Measurements from ENCODE around the gene NR6A1. TPM values are rescaled to one million over a fixed set of nuclear protein-coding genes. Genes with fewer than 3 reads are reported as not detected.

NR6A1 gene
- total RNA-seq, 1 experiment from 2014 or later: 99.3 TPM

DNA sequence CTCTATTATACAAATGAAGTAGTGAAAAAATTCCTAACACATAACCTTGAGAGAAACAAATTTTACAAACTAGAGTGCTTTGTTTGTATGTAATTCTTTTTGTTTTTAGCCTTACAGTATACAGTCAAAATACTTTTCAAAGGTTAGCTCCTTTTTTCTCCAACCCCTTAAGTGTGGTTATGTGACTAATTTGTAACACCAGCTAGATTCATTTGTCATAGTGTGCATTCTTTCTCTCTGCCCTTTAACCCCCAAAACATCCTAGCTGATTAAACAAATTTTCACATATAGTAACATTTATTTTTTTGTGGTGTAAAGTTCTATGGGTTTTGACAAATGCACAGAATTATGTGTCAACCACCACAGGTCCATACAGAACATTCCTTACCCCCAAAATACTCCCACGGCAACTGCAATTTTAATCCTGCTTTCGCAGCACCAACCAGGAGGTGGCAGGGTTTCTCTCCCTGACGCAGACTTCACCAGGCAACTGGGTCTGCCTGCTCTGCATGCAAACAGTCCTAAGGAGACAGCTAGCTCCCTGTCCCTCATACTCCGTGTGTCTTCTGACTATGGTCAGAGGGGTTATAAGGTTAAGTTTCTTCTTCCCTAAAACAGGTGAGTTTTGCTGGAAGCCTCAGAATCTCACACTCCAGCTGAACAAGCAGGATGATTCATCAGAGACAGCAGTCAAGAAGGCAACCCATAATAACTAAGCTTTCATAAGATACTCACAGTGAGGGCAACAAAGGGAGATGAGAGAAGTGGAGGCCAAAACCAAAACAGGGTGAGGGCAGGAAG, 219.4 kb downstream of the NR6A1 start:
- Histone ChIP-seq H2BK12ac (ENCODE audit: insufficient read length, low read depth, low read length) (no peak overlapping the region), H3K4me2 (ENCODE audit: insufficient read depth, insufficient read length, low read length) (no peak overlapping the region), H2AK5ac (ENCODE audit: insufficient read length, low read length) (no peak overlapping the region), H3K56ac (ENCODE audit: insufficient read length, low read depth, low read length) (no peak overlapping the region), H3K27me3 (ENCODE audit: insufficient read depth, low read length) (no peaks in the 10 kb centered on the region), H3K4ac (ENCODE audit: low read depth, low read length) (no peak overlapping the region), H4K5ac (ENCODE audit: insufficient read length, low read depth, low read length) (no peak overlapping the region), H3K4me1 (ENCODE audit: insufficient read depth, low read length) (peaks cover 5% of the 10 kb centered on the region; the same call in 1 of the 2 replicates), H4K20me1 (ENCODE audit: control insufficient read depth, insufficient read depth, insufficient read length) (no peaks in the 10 kb centered on the region), H3K14ac (ENCODE audit: insufficient read depth, low read length) (no peak overlapping the region), H3K9me3 (ENCODE audit: control insufficient read depth, low read depth, low read length) (no peaks in the 10 kb centered on the region), H2BK15ac (ENCODE audit: low read depth, low read length) (no peak overlapping the region), H2AFZ (ENCODE audit: low read length) (no peak overlapping the region), H3K27ac (ENCODE audit: insufficient read length, low read depth, low read length) (no peak overlapping the region), H2BK20ac (ENCODE audit: low read depth, low read length, poor library complexity, severe bottlenecking) (no peak overlapping the region), H2BK120ac (ENCODE audit: low read depth, low read length, poor library complexity, severe bottlenecking) (no peak overlapping the region), H3K18ac (ENCODE audit: insufficient read length, low read depth, low read length) (no peak overlapping the region), H3K23ac (ENCODE audit: insufficient read length, low read depth, low read length) (no peak overlapping the region), H4K91ac (ENCODE audit: insufficient read length, low read depth, low read length) (no peak overlapping the region), H3K23me2 (ENCODE audit: insufficient read length, low read depth, low read length, poor library complexity, severe bottlenecking) (no peaks in the 10 kb centered on the region), H3K79me1 (ENCODE audit: insufficient read depth, low read depth, low read length, poor library complexity, severe bottlenecking) (no peaks in the 10 kb centered on the region), H4K8ac (replicated peaks; ENCODE audit: insufficient read length, low read depth, low read length) (no peak overlapping the region), H2BK5ac (ENCODE audit: insufficient read length, low read length) (no peak overlapping the region), H3T11ph (ENCODE audit: low read length) (no peak overlapping the region), H3K79me2 (ENCODE audit: insufficient read depth, low read length) (no peaks in the 10 kb centered on the region), H3K9ac (ENCODE audit: extremely low read depth, insufficient read length, low read length) (no peak overlapping the region)
- Mint-ChIP-seq H3K27me3 (ENCODE audit: low read depth) (no peaks in the 10 kb centered on the region), H3K36me3 (ENCODE audit: insufficient read depth in 1 of 3, low read depth in 3 of 3) (peaks cover 0 to 8% (median 2%) of the 10 kb centered on the region in 3 experiments; a peak in 4 of 7 replicates), H3K9me3 (no peaks in the 10 kb centered on the region), H3K4me3 (no peak overlapping the region), H3K27ac (no peak overlapping the region), H3K4me1 (peaks cover 0 to 8% of the 10 kb centered on the region in 2 experiments; a peak in 2 of 4 replicates)
- no CpG with 5 or more reads among the region's 4 CpGs for WGBS (ENCODE audit: extremely low coverage, insufficient read length, low lambda C conversion rate)
- TF ChIP-seq, protein P1, sequence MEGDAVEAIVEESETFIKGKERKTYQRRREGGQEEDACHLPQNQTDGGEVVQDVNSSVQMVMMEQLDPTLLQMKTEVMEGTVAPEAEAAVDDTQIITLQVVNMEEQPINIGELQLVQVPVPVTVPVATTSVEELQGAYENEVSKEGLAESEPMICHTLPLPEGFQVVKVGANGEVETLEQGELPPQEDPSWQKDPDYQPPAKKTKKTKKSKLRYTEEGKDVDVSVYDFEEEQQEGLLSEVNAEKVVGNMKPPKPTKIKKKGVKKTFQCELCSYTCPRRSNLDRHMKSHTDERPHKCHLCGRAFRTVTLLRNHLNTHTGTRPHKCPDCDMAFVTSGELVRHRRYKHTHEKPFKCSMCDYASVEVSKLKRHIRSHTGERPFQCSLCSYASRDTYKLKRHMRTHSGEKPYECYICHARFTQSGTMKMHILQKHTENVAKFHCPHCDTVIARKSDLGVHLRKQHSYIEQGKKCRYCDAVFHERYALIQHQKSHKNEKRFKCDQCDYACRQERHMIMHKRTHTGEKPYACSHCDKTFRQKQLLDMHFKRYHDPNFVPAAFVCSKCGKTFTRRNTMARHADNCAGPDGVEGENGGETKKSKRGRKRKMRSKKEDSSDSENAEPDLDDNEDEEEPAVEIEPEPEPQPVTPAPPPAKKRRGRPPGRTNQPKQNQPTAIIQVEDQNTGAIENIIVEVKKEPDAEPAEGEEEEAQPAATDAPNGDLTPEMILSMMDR (conservative IDR thresholded peaks at IDR 0.05): peak; percentile 90
- DNase-seq: peak; percentile 76

All from H9 (cell line).